Anterior cingulate cortex (tissue), 58 donors: Measurements from ENCODE around the gene OR5H15.
"Not testable (repeated sequence)": the region's sequence is repeated elsewhere in the genome, so short reads cannot be mapped to it uniquely, and the experiment has no call there.

Experiments
- DNase-seq, 58 donors: peaks; one replicate each; lab custom pipeline; 2025; lab: John Stamatoyannopoulos, UW

OR5H15 gene

GRCh38 chr3:98166396-98166795, at the start of gene OR5H15:
Gene OR5H15 (plus strand): TSS chr3:98166696. CDS start chr3:98168700, 2,004 bp downstream.
- DNase-seq: no peak

GRCh38 chr3:98130421-98130820, 36.1 kb upstream of the OR5H15 start, which contains the start of gene OR5H1:
Gene OR5H1 (plus strand): TSS chr3:98130721. CDS start chr3:98132698, 1,977 bp downstream.
- DNase-seq: no peak

DNA sequence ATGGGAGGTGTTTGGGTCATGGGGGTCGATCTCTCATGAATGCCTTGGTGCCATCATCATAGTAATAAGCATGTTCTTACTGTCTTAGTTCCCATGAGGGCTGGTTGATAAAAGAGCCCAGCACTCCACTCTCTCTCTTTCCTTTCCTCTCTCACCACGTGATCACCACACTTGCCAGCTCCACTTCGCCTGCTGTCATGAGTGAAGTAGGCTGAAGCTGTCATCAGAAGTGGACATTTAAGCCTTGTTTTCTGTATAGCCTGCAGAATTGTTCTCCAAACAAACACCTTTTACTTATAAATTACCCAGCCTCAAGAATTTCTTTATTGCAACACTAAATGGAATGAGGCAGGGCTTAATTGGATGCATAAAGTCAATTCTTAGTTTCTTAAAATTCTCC, 29.9 kb upstream of the OR5H15 start:
- no peak for DNase-seq

DNA sequence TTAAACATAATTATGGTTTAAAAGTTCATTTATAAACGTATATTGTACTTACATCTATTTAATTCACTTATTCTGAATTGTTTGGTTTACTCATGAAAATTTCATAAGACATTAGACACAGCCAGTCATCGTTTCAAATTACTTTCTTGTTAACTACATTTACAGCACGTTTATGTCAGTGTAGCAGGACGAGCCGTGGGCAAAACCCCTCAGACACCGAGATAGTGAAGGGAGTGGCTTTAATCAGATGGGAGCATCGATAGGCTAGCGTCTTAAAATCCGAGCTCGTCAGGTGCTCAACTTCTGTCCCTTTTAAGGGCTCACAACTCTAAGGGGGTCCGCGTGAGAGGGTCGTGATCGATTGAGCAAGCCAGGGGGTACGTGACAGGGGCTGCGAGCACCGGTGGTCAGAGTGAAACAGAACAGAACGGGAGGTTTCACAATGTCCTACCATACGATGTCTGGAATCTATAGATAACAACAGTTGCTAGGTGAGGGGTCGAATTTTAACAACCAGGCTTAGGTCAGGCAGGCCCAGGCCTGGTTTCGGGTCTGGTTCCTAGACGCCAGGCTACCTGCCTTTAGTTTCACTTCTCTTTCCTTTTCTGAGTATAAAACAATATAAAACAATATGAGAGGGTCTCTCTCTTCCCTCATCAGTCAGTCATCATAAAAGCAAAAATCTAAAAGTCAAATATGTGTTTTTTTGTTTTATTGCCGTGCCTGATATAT, 28.5 kb upstream of the OR5H15 start:
- not testable (repeated sequence) for DNase-seq

DNA sequence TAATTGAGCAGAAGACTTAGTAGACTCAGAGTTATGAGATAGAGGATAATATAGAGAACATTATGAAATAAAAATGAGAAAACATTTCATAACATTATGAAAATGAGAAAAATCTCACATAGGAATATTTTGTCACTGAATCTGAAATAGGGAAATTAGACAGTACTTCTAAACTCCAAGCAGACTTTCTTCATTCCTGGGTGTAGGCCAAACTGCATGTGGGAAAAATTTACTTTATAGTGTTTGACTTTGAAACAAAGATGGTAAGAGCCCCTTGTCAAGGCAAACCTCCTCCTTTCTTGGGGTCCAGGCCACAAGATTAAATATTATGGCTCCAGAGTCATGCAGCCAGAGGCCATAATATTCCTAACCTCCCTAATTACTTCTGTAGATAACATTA, 26.0 kb upstream of the OR5H15 start:
- no peak for DNase-seq

- no peak for DNase-seq
Observed at GRCh38 chr3:98147179-98147578, 19.3 kb upstream of the OR5H15 start, which contains the start of gene OR5H14. Gene OR5H14 (plus strand): TSS chr3:98147479. CDS start chr3:98149386, 1,907 bp downstream.

DNA sequence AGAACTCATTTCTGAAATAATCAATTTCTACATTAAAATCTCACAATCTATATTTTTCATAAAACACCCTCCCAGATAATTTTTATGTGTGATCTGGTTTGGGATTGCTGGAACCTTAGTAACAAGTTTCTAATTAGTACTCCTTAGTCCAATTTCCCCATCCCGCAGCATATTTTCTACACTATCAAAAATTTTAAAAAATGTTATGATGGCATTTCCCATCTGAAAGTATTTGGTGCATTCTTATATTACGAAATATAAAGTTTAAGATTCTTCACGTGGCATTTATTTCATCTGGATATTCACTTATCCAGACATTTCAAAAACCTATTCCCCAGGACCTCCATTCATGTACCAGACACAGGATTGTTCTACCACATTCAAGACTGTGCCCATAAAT, 17.7 kb upstream of the OR5H15 start:
- no peak for DNase-seq

- not testable (repeated sequence) for DNase-seq
Observed at GRCh38 chr3:98149456-98149855, 17.0 kb upstream of the OR5H15 start.

GRCh38 chr3:98151241-98151640, 15.3 kb upstream of the OR5H15 start:
- no peak for DNase-seq

- DNase-seq: no peak
Observed at GRCh38 chr3:98171071-98171470, 4.6 kb downstream of the OR5H15 start.

GRCh38 chr3:98172621-98173020, 6.1 kb downstream of the OR5H15 start:
- no peak for DNase-seq

DNA sequence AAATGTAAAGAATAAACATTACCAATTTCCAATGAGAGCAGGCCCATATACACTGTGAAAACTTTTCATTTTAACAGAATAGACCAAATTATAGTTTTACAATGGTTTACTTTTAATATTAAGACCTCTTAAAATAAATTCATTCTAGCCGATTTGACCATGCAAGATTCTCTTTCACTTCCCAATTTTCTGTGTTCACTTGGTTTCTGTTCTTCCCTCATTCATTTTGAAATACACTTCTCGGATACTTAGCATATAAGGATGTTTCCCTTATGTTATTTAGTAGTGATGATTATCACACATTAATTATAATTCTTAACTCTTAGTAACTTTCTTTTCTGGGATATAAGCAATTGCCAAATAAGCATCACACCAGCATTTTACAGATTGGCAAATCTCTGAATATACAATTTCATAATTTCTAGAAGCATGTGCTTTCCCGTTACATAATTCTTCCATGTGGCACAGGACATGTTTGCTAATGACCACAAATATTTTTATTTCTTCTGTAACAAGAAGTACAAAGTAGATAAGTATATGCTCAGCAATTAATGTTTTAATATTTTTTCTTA, 13.9 kb downstream of the OR5H15 start:
- no peak for DNase-seq

DNA sequence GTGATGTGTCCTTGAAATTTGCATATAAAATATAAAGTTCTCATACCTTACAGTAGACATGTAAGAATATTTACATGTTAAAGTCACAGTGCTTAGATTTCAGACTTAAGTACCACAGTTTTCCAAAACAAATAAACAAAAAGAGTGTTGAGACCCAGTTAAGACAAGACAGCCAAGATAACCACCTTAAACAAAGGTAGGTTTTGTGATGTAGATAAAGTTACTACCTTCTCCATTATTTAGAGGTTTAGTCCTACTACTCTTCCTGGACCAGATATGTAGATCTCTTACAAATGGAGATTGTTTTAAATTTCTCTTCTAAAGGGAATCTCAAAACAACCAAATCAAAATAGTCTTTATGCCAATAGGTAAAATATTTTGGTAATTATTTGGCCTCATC, 15.7 kb downstream of the OR5H15 start:
- DNase-seq: no peak

GRCh38 chr3:98185180-98185579, 18.7 kb downstream of the OR5H15 start:
- no peak for DNase-seq

DNA sequence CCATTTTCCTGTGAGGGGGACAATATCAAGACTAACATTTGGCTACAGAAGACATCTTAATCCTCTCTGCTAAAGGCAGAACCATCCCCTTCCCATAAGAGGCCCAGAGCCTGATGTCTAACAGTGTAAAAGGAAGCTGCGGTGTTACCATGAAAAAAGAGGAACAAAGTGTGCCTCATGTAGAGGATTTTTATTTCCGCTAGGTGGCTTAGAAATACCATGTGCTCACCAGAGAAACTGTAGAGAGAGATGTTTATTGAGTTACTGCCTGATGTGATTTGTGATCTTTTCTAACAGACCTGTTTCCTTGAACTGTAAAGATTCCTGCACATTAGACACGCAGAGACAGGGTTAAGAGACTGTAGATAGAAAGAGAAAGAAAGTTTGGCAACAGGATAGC, 22.0 kb downstream of the OR5H15 start:
- no peak for DNase-seq

DNA sequence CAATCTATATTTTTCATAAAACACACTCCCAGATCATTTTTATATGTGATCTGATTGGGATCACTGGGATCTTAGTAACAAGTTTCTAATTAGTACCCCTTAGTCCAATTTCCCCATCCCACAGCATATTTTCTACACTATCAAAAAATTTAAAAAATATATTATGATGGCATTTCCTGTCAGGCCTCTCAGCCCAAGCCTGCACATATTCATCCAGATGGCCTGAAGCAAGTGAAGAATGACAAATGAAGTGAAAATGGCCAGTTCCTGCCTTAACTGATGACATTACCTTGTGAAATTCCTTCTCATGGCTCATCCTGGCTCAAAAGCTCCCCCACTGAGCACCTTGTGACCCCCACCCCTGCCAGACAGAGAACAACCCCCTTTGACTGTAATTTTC, 24.4 kb downstream of the OR5H15 start:
- not testable (repeated sequence) for DNase-seq

DNA sequence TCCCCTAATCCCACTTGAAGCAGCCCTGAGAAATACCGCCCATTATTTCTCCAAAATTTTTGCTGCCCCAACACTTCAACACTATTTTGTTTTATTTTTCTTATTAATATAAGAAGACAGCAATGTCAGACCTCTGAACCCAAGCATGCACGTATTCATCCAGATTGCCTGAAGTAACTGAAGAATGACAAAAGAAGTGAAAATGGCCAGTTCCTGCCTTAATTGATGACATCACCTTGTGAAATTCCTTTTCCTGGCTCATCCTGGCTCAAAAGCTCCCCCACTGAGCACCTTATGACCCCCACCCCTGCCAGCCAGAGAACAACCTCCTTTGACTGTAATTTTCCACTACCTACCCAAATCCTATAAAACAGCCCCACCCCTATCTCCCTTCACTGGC, 29.8 kb downstream of the OR5H15 start:
- not testable (repeated sequence) for DNase-seq

DNA sequence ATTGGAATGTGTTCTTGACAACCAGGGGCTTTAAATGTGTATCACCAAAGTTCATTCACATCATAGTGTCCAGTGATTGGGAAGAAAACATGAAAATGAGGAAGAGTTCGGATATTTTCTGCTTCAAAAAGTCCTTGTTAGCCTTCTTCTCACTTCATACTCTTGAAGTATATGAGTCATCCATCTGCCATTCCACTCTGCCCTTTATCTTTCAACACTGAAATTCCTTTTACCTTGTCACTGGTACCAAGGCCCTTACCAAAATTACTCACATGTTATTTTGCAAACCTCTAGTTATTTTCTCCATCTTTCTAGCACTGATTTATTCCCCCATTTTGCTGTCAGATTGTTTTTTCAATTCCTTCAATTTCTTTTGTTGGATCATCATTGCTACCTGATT, 32.5 kb downstream of the OR5H15 start:
- no peak for DNase-seq

DNA sequence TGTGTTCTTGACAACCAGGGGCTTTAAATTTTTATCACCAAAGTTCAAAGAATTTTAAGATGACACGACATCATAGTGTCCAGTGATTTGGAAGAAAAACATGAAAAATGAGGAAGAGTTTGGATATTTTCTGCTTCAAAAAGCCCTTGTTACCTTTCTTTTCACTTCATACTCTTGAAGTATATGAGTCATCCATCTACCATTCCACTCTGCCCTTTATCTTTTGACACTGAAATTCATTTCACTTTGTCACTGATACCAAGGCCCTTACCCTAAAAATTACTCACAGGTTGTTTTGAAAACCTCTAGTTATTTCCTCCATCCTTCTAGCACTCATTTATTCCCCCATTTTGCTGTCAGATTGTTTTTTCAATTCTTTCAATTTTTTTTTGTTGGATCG, 42.7 kb downstream of the OR5H15 start:
- DNase-seq: no peak

DNA sequence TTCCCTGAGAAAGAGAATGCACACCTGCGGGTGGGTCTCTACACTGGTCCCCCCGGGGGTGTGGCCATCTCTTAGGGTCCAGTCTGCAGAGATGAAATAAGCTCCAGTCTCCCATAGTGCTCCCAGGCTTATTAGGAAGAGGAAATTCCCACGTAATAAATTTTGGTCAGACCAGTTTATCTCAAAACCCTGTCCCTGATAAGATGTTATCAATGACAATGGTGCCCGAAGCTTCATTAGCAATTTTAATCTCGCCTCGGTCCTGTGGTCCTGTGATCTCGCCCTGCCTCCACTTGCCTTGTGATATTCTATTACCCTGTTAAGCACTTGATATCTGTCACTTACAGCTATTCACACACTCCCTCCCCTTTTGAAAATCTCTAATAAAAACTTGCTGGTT, 46.8 kb downstream of the OR5H15 start:
- DNase-seq: no peak

GRCh38 chr3:98215051-98215450, 48.6 kb downstream of the OR5H15 start:
- DNase-seq: no peak
